Ramos (cell line): ENCODE measurements around the gene TOP2A.

Experiments
- in situ Hi-C: fragments of 300-500 bp; cut with MboI; formaldehyde crosslinking; loops from one replicate; pipeline ENCODE4 v1.14.3; 2022; ENCODE audit warnings: low sequenced_read_pairs; ENCODE audit not compliant: unreplicated experiment

Gene TOP2A

GRCh38 chr17:40349895-40350688 is 67.6 kb downstream of the TOP2A start:
- in situ Hi-C loops = loop anchor here (5.0 kb wide), 2 partner anchors 43 to 148 kb away; partner anchors contain the start of gene RARA

- in situ Hi-C loops = no loop called here
Measured at GRCh38 chr17:40349477-40349894, 68.2 kb downstream of the TOP2A start.

GRCh38 chr17:40348562-40349476 is 68.9 kb downstream of the TOP2A start:
- in situ Hi-C loops = no loop called here

- in situ Hi-C loops = no loop called here
Measured at GRCh38 chr17:40348136-40348504, 69.6 kb downstream of the TOP2A start.

GRCh38 chr17:40347319-40348135 is 70.2 kb downstream of the TOP2A start:
- in situ Hi-C loops = no loop called here

GRCh38 chr17:40346765-40347158 is 70.9 kb downstream of the TOP2A start:
- in situ Hi-C loops = no loop called here

GRCh38 chr17:40345994-40346764 is 71.5 kb downstream of the TOP2A start:
- in situ Hi-C loops = no loop called here

- in situ Hi-C loops = no loop called here
Measured at GRCh38 chr17:40345161-40345993, 72.3 kb downstream of the TOP2A start.

- in situ Hi-C loops = no loop called here
Measured at GRCh38 chr17:40344421-40345160, 73.1 kb downstream of the TOP2A start.

- in situ Hi-C loops = no loop called here
Measured at GRCh38 chr17:40343219-40344119, 74.2 kb downstream of the TOP2A start.

- in situ Hi-C loops = no loop called here
Measured at GRCh38 chr17:40342504-40343218, 75.0 kb downstream of the TOP2A start.

- in situ Hi-C loops = no loop called here
Measured at GRCh38 chr17:40341808-40342503, 75.7 kb downstream of the TOP2A start.

GRCh38 chr17:40340880-40341807 is 76.6 kb downstream of the TOP2A start:
- in situ Hi-C loops = no loop called here

- in situ Hi-C loops = no loop called here
Measured at GRCh38 chr17:40340327-40340726, 77.4 kb downstream of the TOP2A start.
